Cardiac muscle cell (in vitro differentiated cells and primary cell): ENCODE data around the gene PPP1R12C. TPM values are rescaled to one million over a fixed set of nuclear protein-coding genes. Genes with fewer than 3 reads are reported as not detected.

ENCODE experiments used
- DNase-seq, 2 donors: peaks; one replicate each; pipeline versions ENCODE4 v3.0.0 to v3.0.0-alpha.2; 2010 to 2017; ENCODE audit warnings: low read depth in 1 of 2, low spot score in 1 of 2
- H3K27ac ChIP-seq: fragments of 200-600 bp; sonication (generic); 2 replicates; pipeline ENCODE4 v1.5.1; 2016
- H3K27me3 ChIP-seq: fragments of 200-600 bp; sonication (generic); 2 replicates; pipeline ENCODE4 v1.6.0; 2016; ENCODE audit warnings: control low read depth
- H3K36me3 ChIP-seq: fragments of 200-600 bp; sonication (generic); 2 replicates; pipeline ENCODE4 v1.5.1; 2016; ENCODE audit warnings: control low read depth
- H3K4me1 ChIP-seq: fragments of 200-600 bp; sonication (generic); 2 replicates; pipeline ENCODE4 v1.8.1; 2017; ENCODE audit warnings: low read depth, mild to moderate bottlenecking, mixed run types
- H3K4me3 ChIP-seq: fragments of 200-600 bp; sonication (generic); 2 replicates; pipeline ENCODE4 v1.5.1; 2016; ENCODE audit warnings: mild to moderate bottlenecking
- H3K9me3 ChIP-seq: fragments of 200-600 bp; sonication (generic); 2 replicates; pipeline ENCODE4 v1.5.1; 2017; ENCODE audit warnings: low read depth, mild to moderate bottlenecking, control low read depth
- CTCF ChIP-seq: IDR thresholded peaks from 2 replicates; pipeline ENCODE4 v1.5.1; 2012; ENCODE audit warnings: low read depth, mild to moderate bottlenecking, low read length
- polyA plus RNA-seq: library from polyadenylated mRNA; unstranded; fragments of >200 nt; fragmentation: Nextera tagmentation; extraction: Ambion mirVana; gene quantifications from 2 replicates; pipeline ENCODE4 v1.2.1, GENCODE V29; 2016
- total RNA-seq: library from RNA; depleted of rRNA; stranded (reverse); fragments of >200 nt; gene quantifications from 2 replicates; pipeline ENCODE4 v1.2.3, GENCODE V29; 2016

PPP1R12C gene
- total and polyA plus RNA-seq, 2 experiments from 2014 or later, result 38.0 to 107 TPM

DNA sequence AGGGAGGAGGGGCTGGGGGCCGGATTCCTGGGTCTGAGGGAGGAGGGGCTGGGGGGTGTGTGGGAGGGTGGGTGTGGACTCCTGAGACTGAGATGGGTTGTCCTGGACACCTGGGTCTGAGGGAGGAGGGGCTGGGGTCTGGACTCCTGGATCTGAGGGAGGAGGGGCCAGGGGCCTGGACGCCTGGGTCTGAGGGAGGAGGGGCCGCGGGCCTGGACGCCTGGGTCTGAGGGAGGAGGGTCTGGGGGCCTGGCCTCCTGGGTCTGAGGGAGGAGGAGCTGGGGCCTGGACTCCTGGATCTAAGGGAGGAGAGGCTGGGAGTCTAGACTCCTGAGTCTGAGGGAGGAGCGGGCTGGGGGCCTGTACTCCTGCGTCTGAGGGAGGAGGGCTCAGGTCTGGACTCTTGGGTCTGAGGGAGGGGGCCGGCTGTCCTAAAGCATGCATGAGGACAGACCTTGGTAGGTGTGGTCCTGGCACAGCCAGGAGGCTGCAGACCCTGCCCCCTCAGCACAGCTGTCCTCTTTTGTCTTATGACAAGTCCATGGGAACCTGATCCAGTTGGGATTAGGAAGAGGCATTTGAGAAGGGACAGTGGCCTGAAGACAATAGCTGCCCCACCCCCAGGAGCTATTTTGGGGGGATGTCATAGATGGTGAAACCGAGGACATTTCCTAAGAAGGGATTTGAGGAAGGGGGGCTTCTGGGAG is 30.3 kb upstream of the PPP1R12C start:
- no peak for DNase-seq
- no peaks in the 10 kb centered on the region for H3K9me3 ChIP-seq
- H3K27ac ChIP-seq, result no peak overlapping the region
- peaks cover 5% of the 10 kb centered on the region for H3K4me1 ChIP-seq
- TF ChIP-seq CTCF, result no peak
- no peak overlapping the region for H3K4me3 ChIP-seq
- H3K27me3 ChIP-seq, result peaks cover 9% of the 10 kb centered on the region
- no peaks in the 10 kb centered on the region for H3K36me3 ChIP-seq

GRCh38 chr19:55146705-55147273 is 29.4 kb upstream of the PPP1R12C start:
- no peak for TF ChIP-seq CTCF
- no peaks in the 10 kb centered on the region for H3K9me3 ChIP-seq
- H3K27me3 ChIP-seq, result peaks cover 9% of the 10 kb centered on the region
- peaks cover 5% of the 10 kb centered on the region for H3K4me1 ChIP-seq
- H3K36me3 ChIP-seq, result no peaks in the 10 kb centered on the region
- peak in 1 of 2 donors; percentile 37 for DNase-seq
- no peak overlapping the region for H3K27ac ChIP-seq
- peak overlapping the region; percentile 12 for H3K4me3 ChIP-seq

DNA sequence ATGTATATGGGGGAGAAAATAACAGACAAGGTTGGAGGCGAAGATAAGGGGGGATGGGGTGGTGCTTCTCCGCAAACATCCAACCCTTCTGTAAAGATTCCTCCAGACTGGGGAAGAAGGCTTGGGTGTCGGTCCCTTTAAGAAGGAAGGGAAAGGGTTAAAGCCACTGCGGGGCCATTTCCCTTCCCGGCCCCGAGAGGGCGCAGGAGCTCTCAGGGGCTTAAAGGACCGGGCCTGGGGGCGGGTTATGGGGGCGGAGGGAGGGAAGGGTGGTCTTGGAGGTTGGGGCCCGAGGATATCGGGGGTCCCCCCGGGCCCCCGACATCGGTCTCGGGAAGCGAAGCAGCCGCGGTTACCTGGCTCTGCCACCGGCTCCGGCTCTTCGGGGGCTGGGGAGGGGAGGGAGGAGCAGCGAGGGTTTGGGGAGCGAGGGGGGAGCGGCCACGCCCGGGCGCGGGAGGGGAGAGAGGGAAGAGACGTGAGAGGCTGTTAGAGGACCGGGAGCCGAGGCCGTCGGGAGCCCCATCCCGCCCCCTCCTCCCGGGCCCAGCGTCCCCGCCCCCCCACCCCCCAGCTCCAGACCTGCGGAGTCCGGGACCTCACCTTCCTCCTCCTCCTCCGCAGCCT is 28.8 kb upstream of the PPP1R12C start:
- peak; percentile 56 for TF ChIP-seq CTCF
- H3K36me3 ChIP-seq, result no peaks in the 10 kb centered on the region
- H3K9me3 ChIP-seq, result no peaks in the 10 kb centered on the region
- peak overlapping the region; percentile 12 for H3K4me3 ChIP-seq
- peaks cover 5% of the 10 kb centered on the region for H3K4me1 ChIP-seq
- H3K27me3 ChIP-seq, result peaks cover 9% of the 10 kb centered on the region
- H3K27ac ChIP-seq, result no peak overlapping the region
- DNase-seq, result peak in 1 of 2 donors; percentile 24

GRCh38 chr19:55145232-55145631 is 27.8 kb upstream of the PPP1R12C start:
- peaks cover 5% of the 10 kb centered on the region for H3K4me1 ChIP-seq
- peaks cover 9% of the 10 kb centered on the region for H3K27me3 ChIP-seq
- TF ChIP-seq CTCF, result no peak
- H3K9me3 ChIP-seq, result no peaks in the 10 kb centered on the region
- no peak overlapping the region for H3K4me3 ChIP-seq
- H3K36me3 ChIP-seq, result no peaks in the 10 kb centered on the region
- no peak overlapping the region for H3K27ac ChIP-seq
- DNase-seq, result no peak

- Histone ChIP-seq H3K4me3 (no peak overlapping the region), H3K9me3 (no peaks in the 10 kb centered on the region), H3K27ac (no peak overlapping the region), H3K36me3 (no peaks in the 10 kb centered on the region), H3K27me3 (peaks cover 7% of the 10 kb centered on the region), H3K4me1 (no peaks in the 10 kb centered on the region)
- no peak for TF ChIP-seq CTCF
- no peak for DNase-seq
Measured at GRCh38 chr19:55141696-55142095, 24.3 kb upstream of the PPP1R12C start.
